Esophagus muscularis mucosa (tissue), 4 donors: Measurements from ENCODE around the gene PDCD6IP.

Experiments
- CTCF ChIP-seq, 3 experiments: fragments of 200-600 bp in 2 of 3; fragments of 450-650 bp in 1 of 3; sonication (generic) in 2 of 3; IDR thresholded peaks; one replicate each; pipeline ENCODE4 v1.5.1; 2017 to 2019; ENCODE audit warnings: antibody characterized with exemption in 3 of 3, mild to moderate bottlenecking in 2 of 3, moderate library complexity in 1 of 3
- EP300 ChIP-seq: sonication (generic); formaldehyde crosslinking; IDR thresholded peaks from one replicate; pipeline ENCODE4 v1.6.1; 2017; ENCODE audit warnings: antibody characterized with exemption
- POLR2A ChIP-seq: fragments of 450-650 bp; IDR thresholded peaks from one replicate; pipeline ENCODE4 v1.6.1; 2017; ENCODE audit warnings: antibody characterized with exemption, moderate library complexity, mild to moderate bottlenecking, low read depth

DNA sequence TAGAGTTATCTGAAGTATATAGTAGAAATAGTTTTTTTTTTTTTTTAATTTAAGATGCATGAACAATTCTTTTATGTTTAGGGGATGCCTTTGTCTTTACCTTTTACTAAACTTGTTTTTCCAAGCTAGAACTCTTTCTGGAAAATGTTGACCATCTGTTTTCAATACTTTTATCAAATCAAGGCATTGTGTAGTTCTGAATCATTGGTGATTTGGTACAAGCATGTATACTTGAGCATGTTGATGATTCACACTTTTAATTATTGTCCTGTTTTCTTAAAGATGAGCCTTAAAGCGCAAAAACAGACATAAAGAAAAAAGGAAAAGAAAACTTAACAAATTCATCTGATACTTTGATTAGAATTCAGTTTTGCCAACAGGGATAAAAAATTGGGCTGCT is 28.3 kb downstream of the PDCD6IP start:
- TF ChIP-seq EP300: no peak
- no peak for TF ChIP-seq CTCF (IDR thresholded peaks at IDR 0.05)
- no peak for TF ChIP-seq POLR2A
